Activated CD4-positive, alpha-beta T cell treated with anti-CD3 and anti-CD28 coated beads, Interleukin-10, Interleukin-2, amounts not matched to agents 100 ng/mL and 50 ng/mL, durations not matched to agents 16 hours and 8 hours (primary cell): ENCODE results near the gene ARRDC1.
"Not testable (repeated sequence)": the region's sequence is repeated elsewhere in the genome, so short reads cannot be mapped to it uniquely, and the experiment has no call there.

ENCODE experiments used
- DNase-seq: peaks from one replicate; pipeline ENCODE4 v3.0.0-alpha.2; 2020

The ARRDC1 gene

GRCh38 chr9:137605121-137606004 is at the start of gene ARRDC1:
Gene ARRDC1, plus strand, starts transcription at chr9:137605686. Its CDS starts 32 bp downstream, at chr9:137605718.
- DNase-seq, result peak; percentile 97

GRCh38 chr9:137556069-137556838 is 49.2 kb upstream of the ARRDC1 start:
- DNase-seq, result no peak

- DNase-seq, result no peak
Observed at GRCh38 chr9:137558127-137558526, 47.4 kb upstream of the ARRDC1 start.

- no peak for DNase-seq
Observed at GRCh38 chr9:137564134-137564533, 41.4 kb upstream of the ARRDC1 start.

GRCh38 chr9:137564817-137565411 is 40.6 kb upstream of the ARRDC1 start:
- no peak for DNase-seq

GRCh38 chr9:137568445-137568844 is 37.0 kb upstream of the ARRDC1 start:
- not testable (repeated sequence) for DNase-seq

GRCh38 chr9:137569609-137570203 is 35.8 kb upstream of the ARRDC1 start:
- DNase-seq, result no peak

GRCh38 chr9:137570566-137570965 is 34.9 kb upstream of the ARRDC1 start:
- no peak for DNase-seq

GRCh38 chr9:137574192-137574591 is 31.3 kb upstream of the ARRDC1 start:
- DNase-seq, result no peak

GRCh38 chr9:137575364-137575715 is 30.1 kb upstream of the ARRDC1 start:
- DNase-seq, result peak; percentile 36

GRCh38 chr9:137575716-137576411 is 29.6 kb upstream of the ARRDC1 start:
- no peak for DNase-seq

GRCh38 chr9:137578518-137579258 is 26.8 kb upstream of the ARRDC1 start, which contains the start of gene DPH7:
Gene DPH7, minus strand, starts transcription at chr9:137578925. Its CDS starts 148 bp downstream, at chr9:137578777.
- DNase-seq, result peak; percentile 97

GRCh38 chr9:137579259-137579604 is 26.3 kb upstream of the ARRDC1 start:
- no peak for DNase-seq

- no peak for DNase-seq
Observed at GRCh38 chr9:137580209-137580953, 25.1 kb upstream of the ARRDC1 start.

- DNase-seq, result no peak
Observed at GRCh38 chr9:137580954-137581322, 24.5 kb upstream of the ARRDC1 start.

- no peak for DNase-seq
Observed at GRCh38 chr9:137581361-137582285, 23.9 kb upstream of the ARRDC1 start.

- DNase-seq, result no peak
Observed at GRCh38 chr9:137582286-137582860, 23.1 kb upstream of the ARRDC1 start.

GRCh38 chr9:137583347-137583746 is 22.1 kb upstream of the ARRDC1 start:
- DNase-seq, result no peak

- DNase-seq, result no peak
Observed at GRCh38 chr9:137583957-137584356, 21.5 kb upstream of the ARRDC1 start.

GRCh38 chr9:137586854-137587253 is 18.6 kb upstream of the ARRDC1 start:
- no peak for DNase-seq
